H1 (cell line): ENCODE results near the gene MGRN1. TPM values are rescaled to one million over a fixed set of nuclear protein-coding genes. Genes with fewer than 3 reads are reported as not detected.

Source experiments
- EP300 ChIP-seq, 2 experiments: IDR thresholded peaks; 1 replicate in 1 of 2; 2 replicates in 1 of 2; pipeline ENCODE4 v1.6.1; 2011 to 2012; ENCODE audit warnings: low read depth in 2 of 2, low read length in 2 of 2, mild to moderate bottlenecking in 2 of 2, borderline replicate concordance in 1 of 2, inconsistent platforms in 1 of 2, moderate library complexity in 1 of 2
- NRF1 ChIP-seq: IDR thresholded peaks from 2 replicates; pipeline ENCODE4 v1.6.1; 2011; ENCODE audit warnings: mild to moderate bottlenecking, low read depth, low read length, improper control_type of control experiment
- SRF ChIP-seq: IDR thresholded peaks from 2 replicates; pipeline ENCODE4 v1.6.1; 2011; ENCODE audit warnings: mild to moderate bottlenecking, low read depth, low read length, moderate library complexity
- SUZ12 ChIP-seq: fragments of 200-600 bp; sonication (generic); IDR thresholded peaks from 2 replicates; pipeline ENCODE4 v1.6.1; 2012; ENCODE audit warnings: mild to moderate bottlenecking, inconsistent platforms, low read length, moderate library complexity, mixed read lengths
- TBP ChIP-seq: IDR thresholded peaks from 2 replicates; pipeline ENCODE4 v1.6.1; 2011; ENCODE audit warnings: low read depth, low read length, improper control_type of control experiment
- polyA plus RNA-seq, 7 experiments: library from polyadenylated mRNA; depleted of rRNA in 3 of 7; stranded (reverse) in 5 of 7; unstranded in 2 of 7; fragments of >200 nt in 5 of 7; fragments of 200-250 nt in 2 of 7; gene quantifications; 1 replicate in 5 of 7; 2 replicates in 1 of 7; 4 replicates in 1 of 7; pipeline versions ENCODE4 v1.2.1 to v1.2.3, GENCODE V29; 2011 to 2013; ENCODE audit warnings: missing spikeins in 2 of 7, mixed read lengths in 2 of 7
- total RNA-seq: library from RNA; stranded (reverse); fragmentation: NEBNext Ultra II Directional; extraction: Animal tissue kit (Norgen Biotek cat#: 25700); gene quantifications from 2 replicates; pipeline ENCODE4 v1.2.1, GENCODE V29; 2021

MGRN1 gene
- total and polyA plus RNA-seq, 2 of the 8 experiments (the other 6 are each of a cell fraction or from before 2014, with no cell fraction given) = 15.0 to 82.3 TPM

DNA sequence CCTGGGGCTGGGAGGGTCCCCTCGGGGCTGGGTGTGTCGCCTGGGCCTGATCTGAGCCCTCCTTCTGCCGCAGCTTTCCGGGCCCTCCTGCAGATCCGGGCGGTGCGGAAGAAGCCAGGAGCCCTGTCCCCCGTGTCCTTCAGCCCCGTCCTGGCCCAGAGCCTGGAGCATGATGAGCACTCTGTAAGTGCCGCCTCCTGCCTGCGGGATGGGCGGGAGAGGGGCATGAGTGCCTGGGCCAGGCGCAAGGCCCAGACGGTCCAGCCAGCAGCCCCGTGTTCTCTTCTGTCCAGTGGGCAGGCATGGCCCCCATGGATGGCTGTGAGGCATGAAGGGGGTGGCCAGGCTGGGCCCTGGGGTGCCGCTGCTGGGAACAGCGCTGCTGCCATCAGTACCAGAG is 52.8 kb downstream of the MGRN1 start (continued):
- TF ChIP-seq EP300 (IDR thresholded peaks at IDR 0.05; ENCODE audit: borderline replicate concordance in 1 of 2, low read depth in 2 of 2, low read length in 2 of 2) (no peak), SUZ12 (no peak), TBP (no peak), SRF (no peak), NRF1 (no peak)
